GM12878 (cell line): ENCODE measurements around the gene PLAAT5. TPM values are rescaled to one million over a fixed set of nuclear protein-coding genes. Genes with fewer than 3 reads are reported as not detected.
"Not testable (repeated sequence)": the region's sequence is repeated elsewhere in the genome, so short reads cannot be mapped to it uniquely, and the experiment has no call there.

ENCODE experiments used
- ATAC-seq: fragments of 200-7000 bp; cut with Tn5 transposase; 3 replicates; pipeline ENCODE4 v1.9.1; 2020; ENCODE audit warnings: mild to moderate bottlenecking, moderate library complexity
- BruUV-seq: library from RNA; stranded (reverse); fragments of 400-500 nt; replicated peaks from 2 replicates; lab custom pipeline; 2021; lab: Mats Ljungman, UMichigan
- CTCF ChIA-PET: fragments of 300-600 bp; sonication (Branson Sonifier 250); formaldehyde crosslinking; extraction: SDS; loops from one replicate; lab custom pipeline; 2021; ENCODE audit warnings: inconsistent platforms; lab: Yijun Ruan, JAX
- POLR2A ChIA-PET: fragments of 350-600 bp; formaldehyde crosslinking; extraction: SDS; loops from one replicate; lab custom pipeline; 2021; ENCODE audit warnings: inconsistent platforms; lab: Charles Lee
- RAD21 ChIA-PET: fragments of 300-600 bp; sonication (Branson Sonifier 250); formaldehyde crosslinking; loops from one replicate; lab custom pipeline; 2023; ENCODE audit warnings: antibody characterized with exemption; ENCODE audit not compliant: unreplicated experiment; lab: Charles Lee
- SMC1A ChIA-PET: fragments of 300-600 bp; sonication (Branson Sonifier 250); formaldehyde crosslinking; loops from one replicate; lab custom pipeline; 2023; ENCODE audit not compliant: unreplicated experiment, uncharacterized antibody; lab: Charles Lee
- DNase-seq: peaks from one replicate; pipeline ENCODE4 v3.0.0-alpha.2; 2011; ENCODE audit warnings: low read depth, low spot score
- FAIRE-seq: peaks from 3 replicates; lab custom pipeline; 2011; peaks lifted over from hg19 to GRCh38; lab: Jason Lieb, UNC
- H2AFZ ChIP-seq: 2 replicates; pipeline ENCODE4 v1.6.0; 2011; ENCODE audit warnings: low read depth, low read length, control low read depth; ENCODE audit not compliant: control insufficient read depth
- H3K27ac ChIP-seq: 2 replicates; pipeline ENCODE4 v1.5.1; 2011; ENCODE audit warnings: control low read depth; ENCODE audit not compliant: control insufficient read depth, insufficient read depth
- H3K27me3 ChIP-seq, 2 experiments: replicated peaks in 1 of 2; 2 replicates each; pipeline versions ENCODE4 v1.6.0 to v1.6.1; 2011; ENCODE audit warnings: low read length in 1 of 2; ENCODE audit not compliant: control insufficient read depth in 2 of 2, insufficient read depth in 2 of 2
- H3K36me3 ChIP-seq, 2 experiments: 2 replicates each; pipeline ENCODE4 v1.5.1; 2011; ENCODE audit warnings: low read length in 1 of 2; ENCODE audit not compliant: control insufficient read depth in 2 of 2, insufficient read depth in 2 of 2
- H3K4me1 ChIP-seq: 2 replicates; pipeline ENCODE4 v1.6.1; 2011; ENCODE audit warnings: mild to moderate bottlenecking, low read length, moderate library complexity, mixed read lengths; ENCODE audit not compliant: control insufficient read depth, insufficient read depth
- H3K4me2 ChIP-seq: 2 replicates; pipeline ENCODE4 v1.6.0; 2011; ENCODE audit warnings: control low read depth; ENCODE audit not compliant: control insufficient read depth, insufficient read depth
- H3K4me3 ChIP-seq: fragments of 200-600 bp; sonication (generic); 2 replicates; pipeline ENCODE4 v1.5.1; 2016
- H3K79me2 ChIP-seq: 2 replicates; pipeline ENCODE4 v1.6.0; 2011; ENCODE audit warnings: low read length; ENCODE audit not compliant: control insufficient read depth, insufficient read depth
- H3K9ac ChIP-seq: 2 replicates; pipeline ENCODE4 v1.8.0; 2011; ENCODE audit warnings: low read length, control low read depth, mixed read lengths; ENCODE audit not compliant: control insufficient read depth, insufficient read depth
- H3K9me3 ChIP-seq: replicated peaks from 3 replicates; pipeline ENCODE4 v1.5.1; 2011; ENCODE audit warnings: mild to moderate bottlenecking, low read length; ENCODE audit not compliant: control insufficient read depth, insufficient read depth
- H4K20me1 ChIP-seq: 2 replicates; pipeline ENCODE4 v1.6.0; 2011; ENCODE audit not compliant: control insufficient read depth, insufficient read depth
- WGBS: methylation state at CpG from one replicate; pipeline ENCODE4 v1.1.6; 2016; ENCODE audit warnings: low lambda C conversion rate; ENCODE audit not compliant: insufficient replicate concordance, insufficient coverage; ENCODE audit errors: missing lambda C conversion rate; 5-methylcytosine and 5-hydroxymethylcytosine counted together
- in situ Hi-C: fragments of 300-500 bp; cut with MboI; formaldehyde crosslinking; loops from 9 replicates; pipeline ENCODE4 v1.14.3; 2018; ENCODE audit warnings: mixed read lengths
- intact Hi-C: fragments of 100-400 bp; cut with micrococcal nuclease; formaldehyde crosslinking; loops from one replicate; pipeline ENCODE4 v1.14.2; 2022; ENCODE audit not compliant: unreplicated experiment
- polyA plus RNA-seq, 11 experiments: library from polyadenylated mRNA; depleted of rRNA in 4 of 11; unstranded in 6 of 11; stranded (reverse) in 5 of 11; fragments of >200 nt; fragmentation: Nextera tagmentation in 4 of 11; fragmentation: Illumina TruSeq in 1 of 11; extraction: Ambion mirVana in 4 of 11; extraction: Trizol in 1 of 11; gene quantifications; 1 replicate in 1 of 11; 2 replicates in 10 of 11; pipeline versions ENCODE4 v1.2.1 to v1.2.3, GENCODE V29; 2011 to 2016; ENCODE audit warnings: inconsistent platforms in 2 of 11, missing spikeins in 2 of 11, low read depth in 1 of 11
- total RNA-seq, 4 experiments: library from RNA; depleted of rRNA in 3 of 4; stranded (reverse); fragments of >200 nt in 3 of 4; fragmentation: Illumina TruSeq in 1 of 4; extraction: Trizol in 1 of 4; gene quantifications; 2 replicates each; pipeline versions ENCODE4 v1.2.1 to v1.2.3, GENCODE V29; 2013 to 2021

The PLAAT5 gene
- total and polyA plus RNA-seq, 10 of the 15 experiments (the other 5 are each of a cell fraction or from before 2014, with no cell fraction given): not detected

GRCh38 chr11:63435831-63436230 lies 55.1 kb downstream of the PLAAT5 start:
- H3K4me3 ChIP-seq, ATAC-seq, RAD21 ChIA-PET, H3K4me2 ChIP-seq, H4K20me1 ChIP-seq, H3K27me3 ChIP-seq, H3K36me3 ChIP-seq, FAIRE-seq, H3K4me1 ChIP-seq, BruUV-seq, in situ Hi-C loops, H2AFZ ChIP-seq, H3K9me3 ChIP-seq, DNase-seq, SMC1A ChIA-PET, H3K27ac ChIP-seq, H3K79me2 ChIP-seq, intact Hi-C loops, POLR2A ChIA-PET, H3K9ac ChIP-seq: not testable (repeated sequence)
- CTCF ChIA-PET: interaction anchor here (0.6 kb wide), 1 partner anchor 71 kb away, joined by 3 read pairs; no protein-coding TSS in a partner anchor
- 4% methylated on average over 4 of the region's 4 CpGs for WGBS

GRCh38 chr11:63435351-63435750 lies 55.6 kb downstream of the PLAAT5 start:
- not testable (repeated sequence) for H3K4me3 ChIP-seq

DNA sequence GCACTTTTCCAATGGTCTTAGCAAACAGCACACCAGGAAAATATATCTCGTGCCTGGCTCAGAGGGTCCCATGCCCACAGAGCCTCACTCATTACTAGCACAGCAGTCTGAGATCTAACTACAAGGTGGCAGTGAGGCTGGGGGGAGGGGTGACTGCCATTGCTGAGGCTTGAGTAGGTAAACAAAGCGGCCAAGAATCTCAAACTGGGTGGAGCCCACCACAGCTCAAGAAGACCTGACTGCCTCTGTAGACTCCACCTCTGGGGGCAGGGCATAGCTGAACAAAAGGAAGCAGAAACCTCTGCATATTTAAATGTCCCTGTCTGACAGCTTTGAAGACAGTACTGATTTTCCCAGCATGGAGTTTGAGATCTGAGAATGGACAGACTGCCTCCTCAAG lies 60.2 kb downstream of the PLAAT5 start:
- H3K79me2 ChIP-seq, BruUV-seq, POLR2A ChIA-PET, H3K9ac ChIP-seq, H3K9me3 ChIP-seq, H2AFZ ChIP-seq, H3K4me2 ChIP-seq, H4K20me1 ChIP-seq, DNase-seq, RAD21 ChIA-PET, H3K36me3 ChIP-seq, ATAC-seq, CTCF ChIA-PET, H3K4me1 ChIP-seq, FAIRE-seq, in situ Hi-C loops, intact Hi-C loops, H3K4me3 ChIP-seq, SMC1A ChIA-PET, H3K27me3 ChIP-seq, H3K27ac ChIP-seq: not testable (repeated sequence)
- 0% methylated on average over 2 of the region's 2 CpGs for WGBS

More at GRCh38 chr11:63435351-63435750, 55.6 kb downstream of the PLAAT5 start:
- H3K27me3 ChIP-seq, H3K9me3 ChIP-seq, H3K4me2 ChIP-seq, H3K9ac ChIP-seq, H3K36me3 ChIP-seq, CTCF ChIA-PET, RAD21 ChIA-PET, BruUV-seq, SMC1A ChIA-PET, POLR2A ChIA-PET, H3K4me1 ChIP-seq, DNase-seq, H4K20me1 ChIP-seq, ATAC-seq, FAIRE-seq, in situ Hi-C loops, H3K79me2 ChIP-seq, H3K27ac ChIP-seq, H2AFZ ChIP-seq, intact Hi-C loops: not testable (repeated sequence)
- 70% methylated on average over 19 of the region's 22 CpGs for WGBS
